ENCODE measurements around the gene C2CD2.
"Not testable (repeated sequence)": the region's sequence is repeated elsewhere in the genome, so short reads cannot be mapped to it uniquely, and the experiment has no call there.

The C2CD2 gene

GRCh38 chr21:41975391-41976272 lies 21.8 kb upstream of the C2CD2 start:
- DNase-seq, result no peak

GRCh38 chr21:41974752-41975053 lies 20.9 kb upstream of the C2CD2 start:
- no peak for DNase-seq

GRCh38 chr21:41973861-41974751 lies 20.3 kb upstream of the C2CD2 start:
- no peak for DNase-seq

- no peak for DNase-seq
These were observed 19.6 kb upstream of the C2CD2 start for GRCh38 chr21:41973427-41973831.

GRCh38 chr21:41972511-41973205 lies 18.8 kb upstream of the C2CD2 start:
- DNase-seq, result no peak

GRCh38 chr21:41971891-41972290 lies 18.1 kb upstream of the C2CD2 start:
- no peak for DNase-seq

GRCh38 chr21:41970751-41971653 lies 17.2 kb upstream of the C2CD2 start:
- DNase-seq, result no peak

- DNase-seq, result no peak
These were observed 16.2 kb upstream of the C2CD2 start for GRCh38 chr21:41970106-41970391.

GRCh38 chr21:41967708-41968107 lies 13.9 kb upstream of the C2CD2 start:
- DNase-seq, result no peak

- no peak for DNase-seq
These were observed 13.2 kb upstream of the C2CD2 start for GRCh38 chr21:41966872-41967621.

- no peak for DNase-seq
These were observed 12.4 kb upstream of the C2CD2 start for GRCh38 chr21:41966041-41966833.

- DNase-seq, result no peak
These were observed 11.7 kb upstream of the C2CD2 start for GRCh38 chr21:41965461-41966013.

- DNase-seq, result no peak
These were observed 11.2 kb upstream of the C2CD2 start for GRCh38 chr21:41965045-41965444.

GRCh38 chr21:41964171-41964570 lies 10.4 kb upstream of the C2CD2 start:
- DNase-seq, result no peak

- DNase-seq, result no peak
These were observed 8.7 kb upstream of the C2CD2 start for GRCh38 chr21:41962425-41962966.

GRCh38 chr21:41961753-41962152 lies 7.9 kb upstream of the C2CD2 start:
- DNase-seq, result no peak

GRCh38 chr21:41961282-41961701 lies 7.5 kb upstream of the C2CD2 start:
- no peak for DNase-seq

- no peak for DNase-seq
These were observed 6.6 kb upstream of the C2CD2 start for GRCh38 chr21:41960386-41960785.

- not testable (repeated sequence) for DNase-seq
These were observed 5.9 kb upstream of the C2CD2 start for GRCh38 chr21:41959697-41960096.

All from right kidney (tissue), 1 donor.